ENCODE results near the gene PZP.

DNA sequence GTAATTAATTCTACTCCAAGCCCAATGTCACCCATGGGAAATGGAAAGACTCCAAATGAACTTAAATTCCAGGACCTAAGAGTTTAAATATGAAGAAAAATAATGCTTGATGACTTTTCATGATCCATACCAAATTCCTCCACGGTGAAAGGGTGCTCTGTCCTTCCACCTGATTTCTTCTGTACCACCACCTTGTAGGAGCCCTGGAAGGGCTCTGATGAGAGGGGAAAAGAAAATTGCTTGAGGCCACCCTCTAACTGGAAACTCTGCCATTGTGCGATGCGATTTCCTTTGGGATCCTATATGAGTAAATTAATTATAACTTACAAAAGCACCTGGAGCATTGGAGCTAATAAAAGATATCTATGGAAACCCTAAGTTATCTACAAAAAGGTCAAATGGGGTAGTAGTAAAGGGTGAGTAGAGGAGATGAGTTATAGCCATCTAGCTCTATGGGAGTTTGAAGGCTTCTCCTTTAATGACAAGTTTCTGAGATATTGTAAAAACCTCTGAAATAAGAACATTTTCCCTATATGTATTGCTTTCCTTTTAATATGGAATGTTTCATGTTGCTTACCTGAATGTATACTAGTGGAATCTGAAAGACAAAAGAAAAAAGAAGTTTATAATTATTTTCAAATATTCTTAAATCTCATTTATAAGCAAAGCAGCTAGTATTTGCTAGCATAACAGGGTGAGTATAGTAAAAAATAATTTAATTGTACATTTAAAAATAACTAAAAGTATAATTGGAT lies 98.3 kb downstream of the PZP start:
- no peak for TF ChIP-seq EZH2phosphoT487 (IDR thresholded peaks at IDR 0.05; ENCODE audit: unreplicated experiment)
- TF ChIP-seq EZH2 (IDR thresholded peaks at IDR 0.05; ENCODE audit: low read depth, unreplicated experiment): no peak

All from GM23338 (cell line).